HFF-Myc (cell line): ENCODE results near the gene GPR156.
A peak's percentile ranks its signal among the peaks of the same experiment; 100 is the strongest.
"Not testable (repeated sequence)": the region's sequence is repeated elsewhere in the genome, so short reads cannot be mapped to it uniquely, and the experiment has no call there.

Experiments used
- DNase-seq: peaks from one replicate; pipeline ENCODE4 v3.0.0-alpha.2; 2011; ENCODE audit warnings: low read depth; ENCODE audit errors: extremely low read depth
- H3K4me3 ChIP-seq: replicated peaks from 2 replicates; pipeline ENCODE4 v1.5.1; 2011; ENCODE audit warnings: low read depth, mild to moderate bottlenecking, control low read depth, low read length
- CTCF ChIP-seq: IDR thresholded peaks from 2 replicates; pipeline ENCODE4 v1.5.1; 2012; ENCODE audit warnings: mild to moderate bottlenecking, low read depth, low read length, control low read depth; ENCODE audit errors: missing control alignments

Gene GPR156

GRCh38 chr3:120284747-120285507 is at the start of gene GPR156:
GPR156 (minus strand) TSS chr3:120285222; CDS start chr3:120244098, 41,124 bp downstream.
- no peak for TF ChIP-seq CTCF
- H3K4me3 ChIP-seq, result peak within 1 kb of the TSS; percentile 43
- DNase-seq, result no peak

- H3K4me3 ChIP-seq, result no peak overlapping the region
- no peak for DNase-seq
- no peak for TF ChIP-seq CTCF
These were observed 47.6 kb upstream of the GPR156 start for GRCh38 chr3:120332646-120333045.

GRCh38 chr3:120331076-120331475 is 46.1 kb upstream of the GPR156 start:
- TF ChIP-seq CTCF, result no peak
- no peak for DNase-seq
- no peak overlapping the region for H3K4me3 ChIP-seq

- no peak for DNase-seq
- H3K4me3 ChIP-seq, result no peak overlapping the region
- no peak for TF ChIP-seq CTCF
These were observed 41.8 kb upstream of the GPR156 start for GRCh38 chr3:120326784-120327183.

- TF ChIP-seq CTCF, result no peak
- no peak for DNase-seq
- no peak overlapping the region for H3K4me3 ChIP-seq
These were observed 39.2 kb upstream of the GPR156 start for GRCh38 chr3:120324190-120324589.

- H3K4me3 ChIP-seq, DNase-seq: not testable (repeated sequence)
These were observed 38.7 kb upstream of the GPR156 start for GRCh38 chr3:120323761-120324160.

GRCh38 chr3:120311863-120312794 is 27.1 kb upstream of the GPR156 start:
- DNase-seq, result no peak
- H3K4me3 ChIP-seq, result no peak overlapping the region
- no peak for TF ChIP-seq CTCF
